Activated naive CD4-positive, alpha-beta T cell treated with anti-CD3 and anti-CD28 coated beads, Interleukin-2, amount 50 U/mL, for 24 hours (primary cell): ENCODE data around the gene AKAIN1.

ENCODE experiments used
- H3K27ac Mint-ChIP-seq: one replicate; pipeline ENCODE4 v1.8.0; 2021; ENCODE audit warnings: mild to moderate bottlenecking, mixed read lengths
- H3K27me3 Mint-ChIP-seq: one replicate; pipeline ENCODE4 v1.8.0; 2021; ENCODE audit warnings: mixed read lengths
- H3K36me3 Mint-ChIP-seq: one replicate; pipeline ENCODE4 v1.8.0; 2021; ENCODE audit warnings: mixed read lengths
- H3K4me1 Mint-ChIP-seq: one replicate; pipeline ENCODE4 v1.8.0; 2021; ENCODE audit warnings: mixed read lengths
- H3K4me3 Mint-ChIP-seq: one replicate; pipeline ENCODE4 v1.8.0; 2021; ENCODE audit warnings: mild to moderate bottlenecking, mixed read lengths
- H3K9me3 Mint-ChIP-seq: one replicate; pipeline ENCODE4 v1.8.0; 2021; ENCODE audit warnings: mixed read lengths

Gene AKAIN1

GRCh38 chr18:5197032-5197434 is at the start of gene AKAIN1:
Gene AKAIN1, minus strand, starts transcription at chr18:5197257. Its CDS starts 204 bp downstream, at chr18:5197053.
- Mint-ChIP-seq H3K36me3 (peaks cover 7% of the 10 kb centered on the region), H3K27me3 (peaks cover 49% of the 10 kb centered on the region), H3K27ac (no peak within 1 kb of the TSS), H3K9me3 (peaks cover 3% of the 10 kb centered on the region), H3K4me3 (peak within 1 kb of the TSS; percentile 51), H3K4me1 (peaks cover 16% of the 10 kb centered on the region)

GRCh38 chr18:5244941-5245340 is 47.9 kb upstream of the AKAIN1 start:
- Mint-ChIP-seq H3K4me3 (no peak overlapping the region), H3K36me3 (peaks cover 34% of the 10 kb centered on the region), H3K4me1 (peaks cover 31% of the 10 kb centered on the region), H3K27me3 (no peaks in the 10 kb centered on the region), H3K27ac (no peak overlapping the region), H3K9me3 (peaks cover 6% of the 10 kb centered on the region)

GRCh38 chr18:5239447-5239846 is 42.4 kb upstream of the AKAIN1 start:
- no peaks in the 10 kb centered on the region for H3K27me3 Mint-ChIP-seq
- H3K27ac Mint-ChIP-seq = peak overlapping the region; percentile 30
- H3K9me3 Mint-ChIP-seq = peaks cover 8% of the 10 kb centered on the region
- H3K4me1 Mint-ChIP-seq = peaks cover 46% of the 10 kb centered on the region
- H3K36me3 Mint-ChIP-seq = peaks cover 30% of the 10 kb centered on the region
- peak overlapping the region; percentile 95 for H3K4me3 Mint-ChIP-seq

- Mint-ChIP-seq H3K9me3 (peaks cover 8% of the 10 kb centered on the region), H3K4me1 (peaks cover 44% of the 10 kb centered on the region), H3K27me3 (no peaks in the 10 kb centered on the region), H3K4me3 (peak overlapping the region; percentile 95), H3K36me3 (peaks cover 28% of the 10 kb centered on the region), H3K27ac (peak overlapping the region; percentile 98)
These were observed 41.4 kb upstream of the AKAIN1 start for GRCh38 chr18:5238371-5238976.

- H3K4me1 Mint-ChIP-seq = peaks cover 43% of the 10 kb centered on the region
- H3K36me3 Mint-ChIP-seq = peaks cover 25% of the 10 kb centered on the region
- H3K27ac Mint-ChIP-seq = peak overlapping the region; percentile 98
- H3K9me3 Mint-ChIP-seq = peaks cover 8% of the 10 kb centered on the region
- H3K4me3 Mint-ChIP-seq = peak overlapping the region; percentile 95
- no peaks in the 10 kb centered on the region for H3K27me3 Mint-ChIP-seq
These were observed 40.8 kb upstream of the AKAIN1 start for GRCh38 chr18:5237723-5238370.

GRCh38 chr18:5237083-5237722 is 40.1 kb upstream of the AKAIN1 start:
- H3K27ac Mint-ChIP-seq = peak overlapping the region; percentile 98
- H3K9me3 Mint-ChIP-seq = peaks cover 8% of the 10 kb centered on the region
- peak overlapping the region; percentile 95 for H3K4me3 Mint-ChIP-seq

GRCh38 chr18:5214583-5215351 is 17.7 kb upstream of the AKAIN1 start:
- H3K4me3 Mint-ChIP-seq = no peak overlapping the region
- H3K4me1 Mint-ChIP-seq = peaks cover 27% of the 10 kb centered on the region
- H3K36me3 Mint-ChIP-seq = no peaks in the 10 kb centered on the region
- peaks cover 4% of the 10 kb centered on the region for H3K9me3 Mint-ChIP-seq
- no peaks in the 10 kb centered on the region for H3K27me3 Mint-ChIP-seq
- peak overlapping the region; percentile 36 for H3K27ac Mint-ChIP-seq

More at GRCh38 chr18:5237083-5237722, 40.1 kb upstream of the AKAIN1 start:
- H3K36me3 Mint-ChIP-seq = peaks cover 19% of the 10 kb centered on the region
- H3K4me1 Mint-ChIP-seq = peaks cover 39% of the 10 kb centered on the region
- no peaks in the 10 kb centered on the region for H3K27me3 Mint-ChIP-seq

GRCh38 chr18:5207471-5208150 is 10.6 kb upstream of the AKAIN1 start:
- H3K4me1 Mint-ChIP-seq = peaks cover 12% of the 10 kb centered on the region
- H3K36me3 Mint-ChIP-seq = peaks cover 2% of the 10 kb centered on the region
- H3K27ac Mint-ChIP-seq = no peak overlapping the region
- H3K4me3 Mint-ChIP-seq = no peak overlapping the region
- H3K27me3 Mint-ChIP-seq = no peaks in the 10 kb centered on the region
- no peaks in the 10 kb centered on the region for H3K9me3 Mint-ChIP-seq

- Mint-ChIP-seq H3K4me1 (peaks cover 16% of the 10 kb centered on the region), H3K4me3 (no peak overlapping the region), H3K27ac (no peak overlapping the region), H3K36me3 (peaks cover 9% of the 10 kb centered on the region), H3K27me3 (peaks cover 47% of the 10 kb centered on the region), H3K9me3 (no peaks in the 10 kb centered on the region)
These were observed 1.3 kb upstream of the AKAIN1 start for GRCh38 chr18:5198311-5198710.

- Mint-ChIP-seq H3K27ac (no peak overlapping the region), H3K4me1 (peaks cover 16% of the 10 kb centered on the region), H3K9me3 (peaks cover 1% of the 10 kb centered on the region), H3K27me3 (peaks cover 48% of the 10 kb centered on the region), H3K4me3 (peak overlapping the region; percentile 51), H3K36me3 (peaks cover 9% of the 10 kb centered on the region)
These were observed 404 bp upstream of the AKAIN1 start for GRCh38 chr18:5197461-5197860.

- peaks cover 49% of the 10 kb centered on the region for H3K27me3 Mint-ChIP-seq
- peaks cover 3% of the 10 kb centered on the region for H3K9me3 Mint-ChIP-seq
- H3K36me3 Mint-ChIP-seq = peaks cover 7% of the 10 kb centered on the region
- peaks cover 16% of the 10 kb centered on the region for H3K4me1 Mint-ChIP-seq
- H3K4me3 Mint-ChIP-seq = peak overlapping the region; percentile 51
- no peak overlapping the region for H3K27ac Mint-ChIP-seq
These were observed 615 bp downstream of the AKAIN1 start for GRCh38 chr18:5196253-5197031.

- H3K27me3 Mint-ChIP-seq = peaks cover 52% of the 10 kb centered on the region
- H3K9me3 Mint-ChIP-seq = peaks cover 3% of the 10 kb centered on the region
- no peak overlapping the region for H3K27ac Mint-ChIP-seq
- no peak overlapping the region for H3K4me3 Mint-ChIP-seq
- H3K36me3 Mint-ChIP-seq = peaks cover 7% of the 10 kb centered on the region
- peaks cover 16% of the 10 kb centered on the region for H3K4me1 Mint-ChIP-seq
These were observed 1.4 kb downstream of the AKAIN1 start for GRCh38 chr18:5195656-5196055.

GRCh38 chr18:5180254-5180653 is 16.8 kb downstream of the AKAIN1 start:
- Mint-ChIP-seq H3K27ac (no peak overlapping the region), H3K9me3 (no peaks in the 10 kb centered on the region), H3K4me1 (peaks cover 22% of the 10 kb centered on the region), H3K27me3 (no peaks in the 10 kb centered on the region), H3K4me3 (no peak overlapping the region), H3K36me3 (peaks cover 4% of the 10 kb centered on the region)

GRCh38 chr18:5178519-5178918 is 18.5 kb downstream of the AKAIN1 start:
- H3K9me3 Mint-ChIP-seq = no peaks in the 10 kb centered on the region
- peak overlapping the region; percentile 1 for H3K4me3 Mint-ChIP-seq
- H3K4me1 Mint-ChIP-seq = peaks cover 22% of the 10 kb centered on the region
- no peaks in the 10 kb centered on the region for H3K27me3 Mint-ChIP-seq
- no peak overlapping the region for H3K27ac Mint-ChIP-seq
- peaks cover 2% of the 10 kb centered on the region for H3K36me3 Mint-ChIP-seq
